Ascending aorta (tissue), 2 donors: ENCODE data around the gene ELOVL2. TPM values are rescaled to one million over a fixed set of nuclear protein-coding genes. Genes with fewer than 3 reads are reported as not detected.
"Not testable (repeated sequence)": the region's sequence is repeated elsewhere in the genome, so short reads cannot be mapped to it uniquely, and the experiment has no call there.

ENCODE experiments used
- DNase-seq, 2 donors: peaks; one replicate each; pipeline ENCODE4 v3.0.0-alpha.2; 2019; ENCODE audit warnings: low spot score in 2 of 2
- H3K27ac ChIP-seq, 2 donors: fragments of 200-600 bp; sonication (generic); one replicate each; pipeline ENCODE4 v1.5.1; 2016 to 2017; ENCODE audit warnings: mild to moderate bottlenecking in 1 of 2
- H3K27me3 ChIP-seq: fragments of 200-600 bp; sonication (generic); one replicate; pipeline ENCODE4 v1.5.1; 2017
- H3K36me3 ChIP-seq, 2 donors: fragments of 200-600 bp; sonication (generic); one replicate each; pipeline ENCODE4 v1.5.1; 2016
- H3K4me1 ChIP-seq, 2 donors: fragments of 200-600 bp; sonication (generic); one replicate each; pipeline ENCODE4 v1.5.1; 2016 to 2017; ENCODE audit warnings: mild to moderate bottlenecking in 1 of 2
- H3K4me3 ChIP-seq, 2 donors: fragments of 200-600 bp; sonication (generic); one replicate each; pipeline ENCODE4 v1.5.1; 2016 to 2017; ENCODE audit warnings: mild to moderate bottlenecking in 1 of 2
- H3K9me3 ChIP-seq, 2 donors: fragments of 200-600 bp; sonication (generic); one replicate each; pipeline ENCODE4 v1.5.1; 2016
- CTCF ChIP-seq, 3 experiments: fragments of 200-600 bp in 2 of 3; fragments of 450-650 bp in 1 of 3; sonication (generic) in 2 of 3; IDR thresholded peaks; one replicate each; pipeline ENCODE4 v1.5.1; 2016 to 2019; ENCODE audit warnings: antibody characterized with exemption in 3 of 3, mild to moderate bottlenecking in 1 of 3, moderate library complexity in 1 of 3
- intact Hi-C: fragments of 100-400 bp; cut with DNase I; formaldehyde crosslinking; loops from one replicate; pipeline ENCODE4 v1.15.1; 2023
- total RNA-seq: library from RNA; depleted of rRNA; stranded (reverse); fragments of >200 nt; gene quantifications from one replicate; pipeline ENCODE4 v1.1.0, GENCODE V29; 2016

Gene ELOVL2
- total RNA-seq = 0.11 TPM

- intact Hi-C loops = no loop called here
- TF ChIP-seq CTCF (IDR thresholded peaks at IDR 0.05) = peak in 2 of 3 experiments; percentile 13 to 22
- H3K27me3 ChIP-seq = peaks cover 8% of the 10 kb centered on the region
These were observed at the start of gene ELOVL2 for GRCh38 chr6:11043961-11044711. ELOVL2 (minus strand) TSS chr6:11044305; CDS start chr6:11044230, 75 bp downstream.

DNA sequence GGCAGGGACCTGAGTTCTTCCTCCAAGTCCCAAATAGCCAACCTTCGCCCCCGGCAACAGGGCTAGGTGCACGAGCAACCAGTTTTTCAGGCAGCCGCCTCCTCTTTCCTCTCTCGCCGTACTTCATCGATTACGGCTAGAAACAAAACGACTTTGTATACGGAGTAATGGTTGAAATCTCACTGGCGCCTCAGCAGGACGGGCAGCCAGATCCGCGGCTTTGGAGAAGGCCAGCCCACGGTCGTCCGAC is 49.2 kb upstream of the ELOVL2 start:
- intact Hi-C loops = no loop called here
- H3K27ac ChIP-seq = peak overlapping the region; percentile 98
- TF ChIP-seq CTCF (IDR thresholded peaks at IDR 0.05) = no peak
- peak overlapping the region; percentile 95 to 99 for H3K4me3 ChIP-seq
- no peaks in the 10 kb centered on the region for H3K9me3 ChIP-seq
- DNase-seq = no peak
- no peaks in the 10 kb centered on the region for H3K27me3 ChIP-seq
- H3K4me1 ChIP-seq = no peaks in the 10 kb centered on the region
- no peaks in the 10 kb centered on the region for H3K36me3 ChIP-seq

More at GRCh38 chr6:11043961-11044711, at the start of gene ELOVL2:
- Histone ChIP-seq H3K27ac (no peak within 1 kb of the TSS), H3K4me1 (peaks cover 0 to 8% of the 10 kb centered on the region in 2 donors), H3K36me3 (no peaks in the 10 kb centered on the region), H3K9me3 (no peaks in the 10 kb centered on the region), H3K4me3 (peak within 1 kb of the TSS; percentile 68 to 72)
- DNase-seq = no peak

DNA sequence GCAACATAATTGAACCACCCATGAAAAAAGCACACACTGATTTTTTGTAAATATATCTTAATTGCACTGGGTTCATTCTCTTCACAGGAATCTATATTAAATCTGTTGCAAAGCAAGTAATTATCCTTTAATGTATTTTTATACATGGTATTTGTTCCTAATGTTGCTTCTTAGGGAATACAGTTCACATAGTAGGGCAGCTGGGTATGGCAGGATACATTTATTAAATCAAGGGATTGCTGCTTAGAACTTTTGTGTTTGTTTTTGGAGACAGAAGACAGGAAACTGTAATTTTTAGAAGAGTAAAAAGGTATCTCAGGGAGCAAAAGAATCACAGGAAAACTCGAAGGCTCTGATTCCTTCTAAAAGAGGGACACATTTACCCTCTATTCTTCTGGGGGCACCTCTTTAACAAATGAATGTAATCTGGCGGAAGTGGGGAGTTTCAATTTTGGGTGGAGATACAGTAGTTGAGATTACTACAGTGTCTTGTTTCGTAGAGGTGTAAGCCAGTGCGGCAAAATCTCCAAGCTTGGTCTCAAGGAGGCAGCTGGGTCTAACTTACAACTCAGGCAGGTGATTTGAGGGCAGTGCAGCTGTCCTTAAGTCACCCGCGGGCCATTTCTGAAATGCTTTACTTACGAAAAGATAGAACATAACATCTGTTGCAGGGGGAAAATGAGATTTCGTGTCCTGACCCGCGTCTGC is 48.7 kb upstream of the ELOVL2 start:
- Histone ChIP-seq H3K4me3 (peak overlapping the region; percentile 95 to 99), H3K36me3 (no peaks in the 10 kb centered on the region), H3K27ac (peak overlapping the region; percentile 98), H3K27me3 (no peaks in the 10 kb centered on the region), H3K9me3 (no peaks in the 10 kb centered on the region), H3K4me1 (no peaks in the 10 kb centered on the region)
- DNase-seq = no peak
- no peak for TF ChIP-seq CTCF (IDR thresholded peaks at IDR 0.05)
- intact Hi-C loops = no loop called here

GRCh38 chr6:11091141-11091540 is 47.0 kb upstream of the ELOVL2 start:
- H3K27ac ChIP-seq, H3K4me1 ChIP-seq, H3K36me3 ChIP-seq, H3K4me3 ChIP-seq, DNase-seq, H3K9me3 ChIP-seq, intact Hi-C loops, H3K27me3 ChIP-seq: not testable (repeated sequence)

DNA sequence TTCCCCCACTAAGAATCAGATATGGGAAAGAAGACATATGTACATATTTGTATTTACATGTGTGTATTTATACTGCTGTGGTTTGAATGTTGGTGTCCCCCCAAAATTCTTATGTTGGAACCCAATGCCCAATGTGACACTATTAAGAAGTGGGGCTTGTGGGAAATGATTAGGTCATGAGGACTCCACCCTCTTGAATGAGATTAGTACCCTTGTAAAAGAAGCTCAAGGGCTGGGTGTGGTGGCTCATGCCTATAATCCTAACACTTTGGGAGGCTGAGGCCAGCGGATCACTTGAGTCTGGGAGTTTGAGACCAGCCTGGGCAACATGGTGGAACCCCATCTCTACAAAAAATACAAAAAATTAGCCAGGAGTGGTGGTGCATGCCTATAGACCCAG is 45.6 kb upstream of the ELOVL2 start:
- no peaks in the 10 kb centered on the region for H3K27me3 ChIP-seq
- H3K9me3 ChIP-seq = no peaks in the 10 kb centered on the region
- H3K4me3 ChIP-seq = no peak overlapping the region
- no peaks in the 10 kb centered on the region for H3K36me3 ChIP-seq
- TF ChIP-seq CTCF (IDR thresholded peaks at IDR 0.05) = no peak
- intact Hi-C loops = no loop called here
- H3K4me1 ChIP-seq = no peaks in the 10 kb centered on the region
- DNase-seq = no peak
- H3K27ac ChIP-seq = no peak overlapping the region

DNA sequence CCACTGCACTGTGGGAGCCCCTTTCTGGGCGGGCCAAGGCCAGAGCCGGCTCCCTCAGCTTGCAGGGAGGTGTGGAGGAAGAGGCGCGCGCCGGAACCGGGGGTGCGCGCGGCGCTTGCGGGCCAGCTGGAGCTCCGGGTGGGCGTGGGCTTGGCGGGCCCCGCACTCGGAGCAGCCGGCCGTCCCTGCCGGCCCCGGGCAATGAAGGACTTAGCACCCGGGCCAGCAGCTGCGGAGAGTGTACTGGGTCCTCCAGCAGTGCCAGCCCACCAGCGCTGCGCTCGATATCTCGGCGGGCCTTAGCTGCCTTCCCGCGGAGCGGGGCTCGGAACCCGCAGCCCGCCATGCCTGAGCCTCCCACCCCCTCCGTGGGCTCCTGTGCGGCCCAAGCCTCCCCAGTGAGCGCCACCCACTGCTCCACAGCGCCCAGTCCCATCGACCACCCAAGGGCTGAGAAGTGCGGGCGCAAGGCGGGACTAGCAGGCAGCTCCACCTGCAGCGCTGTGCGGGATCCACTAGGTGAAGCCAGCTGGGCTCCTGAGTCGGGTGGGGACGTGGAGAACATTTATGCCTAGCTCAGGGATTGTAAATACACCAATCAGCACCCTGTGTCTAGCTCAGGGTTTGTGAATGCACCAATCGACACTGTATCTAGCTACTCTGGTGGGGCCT is 43.2 kb upstream of the ELOVL2 start:
- H3K27me3 ChIP-seq, H3K27ac ChIP-seq, intact Hi-C loops, H3K36me3 ChIP-seq, H3K4me1 ChIP-seq, DNase-seq, H3K4me3 ChIP-seq, H3K9me3 ChIP-seq: not testable (repeated sequence)
